GM12891 (cell line): ENCODE measurements around the gene PMM2.
A peak's percentile ranks its signal among the peaks of the same experiment; 100 is the strongest.

Experiments
- DNase-seq: peaks from one replicate; pipeline ENCODE4 v3.0.0; 2011; ENCODE audit warnings: low spot score; ENCODE audit not compliant: insufficient read length
- FAIRE-seq: peaks from 2 replicates; lab custom pipeline; 2011; peaks lifted over from hg19 to GRCh38; lab: Jason Lieb, UNC
- PAX5 ChIP-seq: IDR thresholded peaks from 2 replicates; pipeline ENCODE4 v1.6.1; 2011; ENCODE audit warnings: low read length, moderate library complexity, mild to moderate bottlenecking; ENCODE audit not compliant: insufficient read depth, severe bottlenecking
- POLR2A ChIP-seq: IDR thresholded peaks from 2 replicates; pipeline ENCODE4 v1.6.1; 2011; ENCODE audit warnings: low read depth, low read length, control low read depth
- POLR2AphosphoS5 ChIP-seq: IDR thresholded peaks from 2 replicates; pipeline ENCODE4 v1.6.1; 2011; ENCODE audit warnings: low read depth, low read length, control low read depth
- POU2F2 ChIP-seq: IDR thresholded peaks from 2 replicates; pipeline ENCODE4 v1.6.1; 2011; ENCODE audit warnings: low read depth, mild to moderate bottlenecking, control low read depth, low read length, moderate library complexity
- SPI1 ChIP-seq: IDR thresholded peaks from 2 replicates; pipeline ENCODE4 v1.6.1; 2011; ENCODE audit warnings: low read depth, low read length, control low read depth
- TAF1 ChIP-seq: IDR thresholded peaks from 2 replicates; pipeline ENCODE4 v1.6.1; 2011; ENCODE audit warnings: low read depth, low read length, control low read depth

The PMM2 gene

GRCh38 chr16:8888951-8889892 is 91.6 kb downstream of the PMM2 start:
- FAIRE-seq (no peak), DNase-seq (no peak)
- TF ChIP-seq POLR2A, result no peak
- no peak for TF ChIP-seq TAF1
- no peak for TF ChIP-seq SPI1
- no peak for TF ChIP-seq POU2F2
- TF ChIP-seq POLR2AphosphoS5, result no peak; the same call in 1 of the 2 replicates
- no peak for TF ChIP-seq PAX5

- TF ChIP-seq PAX5, result no peak
- FAIRE-seq, result no peak
Measured at GRCh38 chr16:8889893-8890548, 92.4 kb downstream of the PMM2 start.

GRCh38 chr16:8890549-8890921 is 92.9 kb downstream of the PMM2 start:
- DNase-seq (no peak), FAIRE-seq (peak; percentile 16)
- TF ChIP-seq TAF1, result no peak
- no peak for TF ChIP-seq POLR2A
- no peak for TF ChIP-seq POLR2AphosphoS5
- no peak for TF ChIP-seq SPI1
- TF ChIP-seq POU2F2, result no peak
- no peak for TF ChIP-seq PAX5

More at GRCh38 chr16:8889893-8890548, 92.4 kb downstream of the PMM2 start:
- no peak for DNase-seq

GRCh38 chr16:8892101-8892575 is 94.5 kb downstream of the PMM2 start:
- no peak for DNase-seq
- FAIRE-seq, result no peak
- no peak for TF ChIP-seq SPI1
- peak; percentile 37; the same call in 1 of the 2 replicates for TF ChIP-seq POLR2AphosphoS5

- DNase-seq (no peak), FAIRE-seq (peak; percentile 40)
- TF ChIP-seq POLR2A (no peak), POU2F2 (no peak), TAF1 (no peak)
Measured at GRCh38 chr16:8893426-8893825, 95.8 kb downstream of the PMM2 start.

- TF ChIP-seq TAF1 (no peak), SPI1 (no peak), POLR2AphosphoS5 (no peak), POLR2A (no peak)
- no peak for DNase-seq
- no peak for FAIRE-seq
Measured at GRCh38 chr16:8893976-8894690, 96.5 kb downstream of the PMM2 start.

GRCh38 chr16:8894736-8895334 is 97.2 kb downstream of the PMM2 start:
- TF ChIP-seq POU2F2 (no peak), TAF1 (no peak), POLR2A (no peak), PAX5 (no peak), POLR2AphosphoS5 (no peak), SPI1 (no peak)
- DNase-seq (no peak), FAIRE-seq (no peak)

- DNase-seq (no peak), FAIRE-seq (no peak)
- TF ChIP-seq TAF1 (no peak), POLR2A (no peak), POU2F2 (no peak), PAX5 (no peak), SPI1 (no peak), POLR2AphosphoS5 (no peak)
Measured at GRCh38 chr16:8898660-8899318, 101.2 kb downstream of the PMM2 start.
